SH-SY5Y (cell line): ENCODE results near the gene CDK4.

Experiments
- GATA2 ChIP-seq: IDR thresholded peaks from 2 replicates; pipeline ENCODE4 v1.6.1; 2011; ENCODE audit warnings: mild to moderate bottlenecking, low read depth, low read length
- GATA3 ChIP-seq: IDR thresholded peaks from 2 replicates; pipeline ENCODE4 v1.6.1; 2011; ENCODE audit warnings: low read depth, mild to moderate bottlenecking, low read length, moderate library complexity

- no peak for TF ChIP-seq GATA3
- TF ChIP-seq GATA2 = no peak
These were observed 16.0 kb downstream of the CDK4 start for GRCh38 chr12:57735952-57736740.
